ENCODE results near the gene AGBL1. TPM values are rescaled to one million over a fixed set of nuclear protein-coding genes. Genes with fewer than 3 reads are reported as not detected.

The AGBL1 gene
- total and polyA plus RNA-seq, 2 experiments from 2014 or later, result not detected

DNA sequence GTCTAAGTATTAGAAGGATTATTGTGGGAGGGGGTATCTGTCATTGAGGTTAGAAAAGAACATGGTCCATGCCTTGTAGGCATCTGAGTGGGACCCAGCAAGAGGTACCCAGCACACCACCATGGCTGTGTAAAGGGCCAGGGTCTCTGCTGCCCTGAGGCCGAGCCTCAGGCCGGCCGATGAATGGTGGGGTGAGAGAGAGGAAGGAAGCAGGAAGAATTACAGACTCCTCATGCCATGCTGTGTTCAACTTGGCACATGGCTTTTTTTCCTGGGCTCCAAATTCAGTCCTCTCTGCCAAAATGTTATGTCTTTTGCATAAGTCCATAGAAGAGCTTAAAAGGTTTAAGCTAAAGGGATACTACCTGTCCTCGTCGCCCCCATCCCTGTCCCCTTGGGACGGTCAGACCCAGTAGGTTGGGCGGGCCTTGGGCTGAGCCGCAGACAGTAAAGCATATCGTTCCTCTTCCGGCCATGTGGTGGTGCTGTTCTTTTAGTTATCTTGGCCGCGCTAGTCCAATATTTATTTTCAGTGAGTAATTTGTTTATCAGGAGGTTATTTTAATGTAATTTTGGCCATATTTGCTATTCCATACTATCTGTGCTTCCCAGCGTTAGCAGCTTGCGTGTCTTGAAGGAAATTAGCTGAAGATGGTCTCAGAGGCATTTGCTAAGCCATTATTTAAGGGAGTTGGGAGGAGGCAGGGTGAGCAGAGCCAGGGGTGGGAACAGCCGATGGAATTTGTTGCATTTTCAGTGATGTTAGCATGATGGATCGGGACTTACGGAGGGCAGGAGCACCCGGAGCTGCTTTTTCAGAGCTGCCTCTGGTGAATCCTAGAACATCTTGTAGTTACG lies 152.4 kb downstream of the AGBL1 start:
- TF ChIP-seq EZH2 (IDR thresholded peaks at IDR 0.05; ENCODE audit: insufficient read depth, poor library complexity, severe bottlenecking) (no peak), EZH2phosphoT487 (IDR thresholded peaks at IDR 0.05; ENCODE audit: insufficient read depth, low read depth) (no peak)
- Histone ChIP-seq H3K4me1 (ENCODE audit: insufficient read depth) (no peaks in the 10 kb centered on the region), H3K36me3 (ENCODE audit: low read depth) (no peaks in the 10 kb centered on the region), H3K9ac (no peak overlapping the region), H2AFZ (no peak overlapping the region), H3K9me2 (ENCODE audit: insufficient read depth) (no peaks in the 10 kb centered on the region), H3K79me2 (ENCODE audit: insufficient read depth) (no peaks in the 10 kb centered on the region), H3K9me3 (ENCODE audit: low read depth) (no peaks in the 10 kb centered on the region), H3F3A (ENCODE audit: insufficient read depth) (no peaks in the 10 kb centered on the region), H3K27me3 (replicated peaks; ENCODE audit: insufficient read depth) (no peaks in the 10 kb centered on the region), H3K4me3 (no peak overlapping the region), H3K27ac (no peak overlapping the region), H3K4me2 (ENCODE audit: unreplicated experiment) (no peak overlapping the region), H4K20me1 (ENCODE audit: insufficient read depth) (no peaks in the 10 kb centered on the region)
- in situ Hi-C loops (cut with MboI), result no loop called here
- WGBS, 2 experiments (ENCODE audit: low coverage in 1 of 2, low lambda C conversion rate in 2 of 2, missing lambda C conversion rate in 2 of 2), result 4 to 5% methylated on average over 19 of the region's 19 CpGs
- peak; percentile 27 for DNase-seq

DNA sequence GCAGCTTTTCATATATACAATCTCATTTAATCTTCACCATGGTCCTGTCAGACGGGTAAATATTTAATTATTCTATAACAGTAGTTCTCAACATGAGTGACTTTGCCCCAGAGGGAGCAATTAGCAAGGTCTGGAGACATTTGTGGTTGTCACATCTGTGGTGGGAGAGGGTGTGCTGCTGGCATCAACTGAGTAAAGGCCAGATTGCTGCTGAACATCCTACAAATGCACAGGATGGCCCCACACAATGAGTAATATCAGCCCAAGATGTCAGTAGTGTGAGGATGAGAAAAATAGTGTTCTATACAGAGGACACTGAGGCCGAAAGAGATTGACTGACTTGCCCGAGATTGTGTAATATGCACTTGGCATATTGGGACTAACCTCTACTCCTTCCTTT lies 156.0 kb downstream of the AGBL1 start:
- H3K36me3 ChIP-seq (ENCODE audit: low read depth), result no peaks in the 10 kb centered on the region
- TF ChIP-seq EZH2 (IDR thresholded peaks at IDR 0.05; ENCODE audit: insufficient read depth, poor library complexity, severe bottlenecking) (no peak), EZH2phosphoT487 (IDR thresholded peaks at IDR 0.05; ENCODE audit: insufficient read depth, low read depth) (no peak)
- no peaks in the 10 kb centered on the region for H3K4me1 ChIP-seq (ENCODE audit: insufficient read depth)
- WGBS, 2 experiments (ENCODE audit: low coverage in 1 of 2, low lambda C conversion rate in 2 of 2, missing lambda C conversion rate in 2 of 2), result 14 to 19% methylated on average over 3 of the region's 3 CpGs
- no peaks in the 10 kb centered on the region for H3K9me2 ChIP-seq (ENCODE audit: insufficient read depth)
- no peaks in the 10 kb centered on the region for H4K20me1 ChIP-seq (ENCODE audit: insufficient read depth)
- no peak overlapping the region for H3K4me3 ChIP-seq
- no peaks in the 10 kb centered on the region for H3K9me3 ChIP-seq (ENCODE audit: low read depth)
- no peaks in the 10 kb centered on the region for H3F3A ChIP-seq (ENCODE audit: insufficient read depth)
- H3K79me2 ChIP-seq (ENCODE audit: insufficient read depth), result no peaks in the 10 kb centered on the region
- no peaks in the 10 kb centered on the region for H3K27me3 ChIP-seq (replicated peaks; ENCODE audit: insufficient read depth)
- DNase-seq, result no peak
- no peak overlapping the region for H2AFZ ChIP-seq
- no peak overlapping the region for H3K27ac ChIP-seq
- in situ Hi-C loops (cut with MboI), result no loop called here
- no peak overlapping the region for H3K9ac ChIP-seq
- no peak overlapping the region for H3K4me2 ChIP-seq (ENCODE audit: unreplicated experiment)

GRCh38 chr15:86236356-86237110 lies 156.9 kb downstream of the AGBL1 start:
- in situ Hi-C loops (cut with MboI), result no loop called here
- TF ChIP-seq EZH2phosphoT487 (IDR thresholded peaks at IDR 0.05; ENCODE audit: insufficient read depth, low read depth), result no peak
- TF ChIP-seq EZH2 (IDR thresholded peaks at IDR 0.05; ENCODE audit: insufficient read depth, poor library complexity, severe bottlenecking), result no peak

DNA sequence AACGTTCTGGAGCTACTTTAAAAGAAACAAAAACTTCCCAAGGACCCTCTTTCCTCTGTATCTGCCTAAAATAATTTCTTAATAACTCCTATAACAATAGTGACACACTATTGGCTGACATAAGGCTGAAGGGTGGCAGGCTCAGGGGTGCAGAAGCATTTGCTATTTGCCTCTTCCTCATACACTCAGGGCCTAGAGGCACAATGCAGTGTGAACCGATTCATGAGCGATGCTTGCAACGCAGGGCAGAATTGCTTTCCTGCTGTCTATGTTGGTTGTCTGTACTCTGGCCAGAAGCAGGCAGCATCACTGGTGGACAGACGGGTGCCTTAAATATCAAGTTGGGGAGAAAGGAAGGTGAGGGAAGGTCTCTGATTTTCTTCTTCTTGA lies 157.4 kb downstream of the AGBL1 start:
- DNase-seq, result no peak
- H3K27ac ChIP-seq, result no peak overlapping the region
- no peak for TF ChIP-seq EZH2 (IDR thresholded peaks at IDR 0.05; ENCODE audit: insufficient read depth, poor library complexity, severe bottlenecking)
- TF ChIP-seq EZH2phosphoT487 (IDR thresholded peaks at IDR 0.05; ENCODE audit: insufficient read depth, low read depth), result no peak
- in situ Hi-C loops (cut with MboI), result no loop called here
- no peaks in the 10 kb centered on the region for H3K27me3 ChIP-seq (replicated peaks; ENCODE audit: insufficient read depth)
- H3K4me3 ChIP-seq, result no peak overlapping the region
- no peak overlapping the region for H2AFZ ChIP-seq
- no peaks in the 10 kb centered on the region for H3K4me1 ChIP-seq (ENCODE audit: insufficient read depth)
- no peaks in the 10 kb centered on the region for H4K20me1 ChIP-seq (ENCODE audit: insufficient read depth)
- no peaks in the 10 kb centered on the region for H3K9me3 ChIP-seq (ENCODE audit: low read depth)
- no peak overlapping the region for H3K9ac ChIP-seq
- H3K36me3 ChIP-seq (ENCODE audit: low read depth), result no peaks in the 10 kb centered on the region
- H3K9me2 ChIP-seq (ENCODE audit: insufficient read depth), result no peaks in the 10 kb centered on the region
- H3K4me2 ChIP-seq (ENCODE audit: unreplicated experiment), result no peak overlapping the region
- WGBS, 2 experiments (ENCODE audit: low coverage in 1 of 2, low lambda C conversion rate in 2 of 2, missing lambda C conversion rate in 2 of 2), result 40 to 41% methylated on average over 5 of the region's 5 CpGs
- no peaks in the 10 kb centered on the region for H3K79me2 ChIP-seq (ENCODE audit: insufficient read depth)
- H3F3A ChIP-seq (ENCODE audit: insufficient read depth), result no peaks in the 10 kb centered on the region

More at GRCh38 chr15:86236356-86237110, 156.9 kb downstream of the AGBL1 start:
- no peaks in the 10 kb centered on the region for H3K4me1 ChIP-seq (ENCODE audit: insufficient read depth)
- H3F3A ChIP-seq (ENCODE audit: insufficient read depth), result no peaks in the 10 kb centered on the region
- H3K27ac ChIP-seq, result no peak overlapping the region
- no peak overlapping the region for H3K4me3 ChIP-seq
- DNase-seq, result no peak
- no peaks in the 10 kb centered on the region for H3K27me3 ChIP-seq (replicated peaks; ENCODE audit: insufficient read depth)
- H3K36me3 ChIP-seq (ENCODE audit: low read depth), result no peaks in the 10 kb centered on the region
- H3K79me2 ChIP-seq (ENCODE audit: insufficient read depth), result no peaks in the 10 kb centered on the region
- no peak overlapping the region for H2AFZ ChIP-seq
- H4K20me1 ChIP-seq (ENCODE audit: insufficient read depth), result no peaks in the 10 kb centered on the region
- no peaks in the 10 kb centered on the region for H3K9me3 ChIP-seq (ENCODE audit: low read depth)
- no peaks in the 10 kb centered on the region for H3K9me2 ChIP-seq (ENCODE audit: insufficient read depth)
- no peak overlapping the region for H3K4me2 ChIP-seq (ENCODE audit: unreplicated experiment)
- 10 to 14% methylated on average over 10 to 15 of the region's 15 CpGs for WGBS, 2 experiments (ENCODE audit: low coverage in 1 of 2, low lambda C conversion rate in 2 of 2, missing lambda C conversion rate in 2 of 2)
- no peak overlapping the region for H3K9ac ChIP-seq

Data from GM23248 (cell line).